GM20431 (cell line): ENCODE results near the gene PTPRT.

Source experiments
- in situ Hi-C: fragments of 300-500 bp; cut with MseI, MboI; formaldehyde crosslinking; loops from one replicate; pipeline ENCODE4 v1.15.0; 2020; ENCODE audit warnings: low sequenced_read_pairs; ENCODE audit not compliant: unreplicated experiment

PTPRT gene

GRCh38 chr20:43189554-43190331 lies at the start of gene PTPRT:
TSS of gene PTPRT (minus strand) at chr20:43189906. CDS start at chr20:43189733, 173 bp downstream.
- in situ Hi-C loops = loop anchor here (25.0 kb wide), 1 partner anchor 1452 kb away; no protein-coding TSS in a partner anchor

GRCh38 chr20:43238833-43239232 lies 49.1 kb upstream of the PTPRT start:
- in situ Hi-C loops = no loop called here

- in situ Hi-C loops = no loop called here
Measured at GRCh38 chr20:43238266-43238665, 48.6 kb upstream of the PTPRT start.

GRCh38 chr20:43237651-43238168 lies 48.0 kb upstream of the PTPRT start:
- in situ Hi-C loops = no loop called here

- in situ Hi-C loops = no loop called here
Measured at GRCh38 chr20:43235998-43236397, 46.3 kb upstream of the PTPRT start.

GRCh38 chr20:43231829-43232228 lies 42.1 kb upstream of the PTPRT start:
- in situ Hi-C loops = no loop called here

GRCh38 chr20:43229696-43230095 lies 40.0 kb upstream of the PTPRT start:
- in situ Hi-C loops = no loop called here

GRCh38 chr20:43220612-43221011 lies 30.9 kb upstream of the PTPRT start:
- in situ Hi-C loops = loop anchor here (25.0 kb wide), 1 partner anchor 1258 kb away; no protein-coding TSS in a partner anchor

GRCh38 chr20:43210901-43211300 lies 21.2 kb upstream of the PTPRT start:
- in situ Hi-C loops = loop anchor here (25.0 kb wide), 1 partner anchor 1249 kb away; no protein-coding TSS in a partner anchor

- in situ Hi-C loops = loop anchor here (25.0 kb wide), 1 partner anchor 1248 kb away; no protein-coding TSS in a partner anchor
Measured at GRCh38 chr20:43209831-43210230, 20.1 kb upstream of the PTPRT start.

- in situ Hi-C loops = loop anchor here (25.0 kb wide), 1 partner anchor 1243 kb away; no protein-coding TSS in a partner anchor
Measured at GRCh38 chr20:43205699-43206098, 16.0 kb upstream of the PTPRT start.

- in situ Hi-C loops = loop anchor here (25.0 kb wide), 1 partner anchor 1240 kb away; no protein-coding TSS in a partner anchor
Measured at GRCh38 chr20:43202100-43202499, 12.4 kb upstream of the PTPRT start.

GRCh38 chr20:43198607-43199006 lies 8.9 kb upstream of the PTPRT start:
- in situ Hi-C loops = loop anchor here (25.0 kb wide), 1 partner anchor 1461 kb away; no protein-coding TSS in a partner anchor

- in situ Hi-C loops = loop anchor here (25.0 kb wide), 1 partner anchor 1459 kb away; no protein-coding TSS in a partner anchor
Measured at GRCh38 chr20:43196243-43196642, 6.5 kb upstream of the PTPRT start.

- in situ Hi-C loops = loop anchor here (25.0 kb wide), 1 partner anchor 1457 kb away; no protein-coding TSS in a partner anchor
Measured at GRCh38 chr20:43194137-43194536, 4.4 kb upstream of the PTPRT start.

- in situ Hi-C loops = loop anchor here (25.0 kb wide), 1 partner anchor 1456 kb away; no protein-coding TSS in a partner anchor
Measured at GRCh38 chr20:43193443-43193842, 3.7 kb upstream of the PTPRT start.

- in situ Hi-C loops = loop anchor here (25.0 kb wide), 1 partner anchor 1455 kb away; no protein-coding TSS in a partner anchor
Measured at GRCh38 chr20:43191946-43192863, 2.5 kb upstream of the PTPRT start.

GRCh38 chr20:43191143-43191542 lies 1.4 kb upstream of the PTPRT start:
- in situ Hi-C loops = loop anchor here (25.0 kb wide), 1 partner anchor 1454 kb away; no protein-coding TSS in a partner anchor

GRCh38 chr20:43190332-43190953 lies 737 bp upstream of the PTPRT start:
- in situ Hi-C loops = loop anchor here (25.0 kb wide), 1 partner anchor 1453 kb away; no protein-coding TSS in a partner anchor
